Measurements from ENCODE around the gene TSPAN8.
"Not testable (repeated sequence)": the region's sequence is repeated elsewhere in the genome, so short reads cannot be mapped to it uniquely, and the experiment has no call there.

The TSPAN8 gene

GRCh38 chr12:71162832-71163763 is 5.3 kb upstream of the TSPAN8 start:
- no peak for DNase-seq

DNA sequence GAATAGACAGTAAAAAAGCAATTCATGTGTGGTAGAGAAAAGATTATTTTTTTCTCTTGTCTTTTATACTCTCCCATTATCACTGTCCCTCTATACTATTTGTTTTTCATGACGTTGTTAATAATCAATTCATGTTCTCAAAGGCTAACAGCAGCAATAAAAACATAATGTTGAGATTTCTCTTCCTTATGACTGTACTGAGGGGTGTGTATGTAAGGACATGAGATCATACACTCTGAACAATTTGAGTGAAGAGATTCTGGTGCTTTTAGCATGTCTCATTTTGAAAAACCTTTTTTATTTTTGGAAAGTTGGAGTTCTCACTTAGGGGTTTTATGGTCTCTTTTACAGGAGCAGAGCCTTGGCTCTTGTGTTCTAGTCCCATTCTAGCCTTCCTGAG is 3.8 kb upstream of the TSPAN8 start:
- DNase-seq, result no peak

- DNase-seq, result no peak
Measured at GRCh38 chr12:71160585-71160984, 2.8 kb upstream of the TSPAN8 start.

DNA sequence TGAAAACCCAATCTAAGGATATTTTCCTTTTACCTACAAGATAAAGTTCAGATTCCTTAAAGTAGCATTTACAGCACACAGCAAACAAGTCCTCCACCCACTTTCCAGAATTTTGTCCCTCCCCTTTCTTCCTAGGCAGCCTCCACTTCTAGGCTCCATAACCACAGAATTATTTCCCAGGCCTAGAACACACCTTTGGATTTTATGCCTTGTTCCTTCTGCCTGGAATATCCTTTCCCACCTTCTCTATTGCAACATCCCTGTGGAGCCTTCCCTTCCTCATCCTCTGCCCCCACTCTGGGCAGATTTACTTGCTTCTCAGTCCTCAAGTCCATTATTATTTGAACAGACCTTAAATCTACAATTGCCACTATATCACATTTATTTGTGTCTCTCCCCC is 2.1 kb upstream of the TSPAN8 start:
- no peak for DNase-seq

DNA sequence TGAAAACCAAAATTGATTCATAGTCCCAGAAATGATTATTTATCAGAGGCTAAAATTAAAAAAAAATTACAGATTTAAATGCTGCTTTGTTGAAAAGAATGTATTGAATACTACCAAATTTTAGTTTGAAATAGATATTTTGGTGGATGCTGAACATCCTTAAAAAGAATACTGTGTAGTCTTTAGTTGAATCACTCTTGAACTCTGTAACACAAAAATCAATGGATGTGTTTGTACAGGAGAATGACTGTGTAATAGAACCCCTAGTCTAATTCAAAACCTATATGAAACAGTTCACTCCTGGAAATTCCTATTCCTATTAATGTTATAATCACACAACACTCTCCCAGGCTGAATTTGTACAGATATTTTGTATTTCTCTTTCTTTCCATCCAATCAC is 1.5 kb upstream of the TSPAN8 start:
- DNase-seq, result no peak

- no peak for DNase-seq
Measured at GRCh38 chr12:71158361-71158882, 623 bp upstream of the TSPAN8 start.

GRCh38 chr12:71155225-71155624 is 2.6 kb downstream of the TSPAN8 start:
- no peak for DNase-seq

DNA sequence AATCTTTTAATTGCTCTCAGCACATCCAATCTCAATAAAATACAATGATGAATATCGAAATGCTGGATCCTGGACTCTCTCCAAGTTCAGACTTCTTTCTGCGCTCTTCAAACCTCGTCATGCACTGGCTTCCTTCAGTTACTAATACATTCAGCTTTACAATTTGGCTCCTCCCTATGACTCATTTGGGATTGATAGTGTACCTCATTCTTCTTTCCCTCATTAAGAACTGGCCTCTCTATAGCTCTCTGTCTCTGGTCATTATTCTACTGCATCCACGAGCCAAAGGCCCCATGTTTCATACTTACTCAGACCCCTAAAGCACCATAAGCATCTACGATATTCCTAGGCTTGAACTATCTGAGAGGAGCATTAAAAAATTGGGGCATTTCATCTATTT is 4.9 kb downstream of the TSPAN8 start:
- DNase-seq, result no peak

- not testable (repeated sequence) for DNase-seq
Measured at GRCh38 chr12:71150041-71150440, 7.8 kb downstream of the TSPAN8 start.

GRCh38 chr12:71144682-71145081 is 13.1 kb downstream of the TSPAN8 start:
- DNase-seq, result no peak

DNA sequence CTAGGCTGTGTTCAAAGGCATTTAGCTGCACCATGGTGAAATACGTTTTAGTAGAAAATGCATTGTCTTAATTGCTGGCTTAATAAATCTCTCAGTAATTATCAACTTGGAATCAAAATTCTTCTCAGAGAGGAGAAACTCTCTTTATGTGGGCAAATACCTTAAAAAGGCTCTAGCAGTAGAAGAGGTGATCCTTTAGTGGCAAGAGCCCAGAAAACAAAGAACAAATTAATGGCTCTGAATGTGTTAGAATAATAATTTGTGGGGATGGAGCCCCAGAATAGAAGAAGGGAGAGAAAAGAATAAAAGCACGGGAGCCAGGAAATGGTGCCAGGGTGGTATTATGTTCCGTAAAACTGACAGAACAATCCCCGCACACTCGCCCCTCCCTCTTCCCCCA is 14.8 kb downstream of the TSPAN8 start:
- DNase-seq, result no peak

DNA sequence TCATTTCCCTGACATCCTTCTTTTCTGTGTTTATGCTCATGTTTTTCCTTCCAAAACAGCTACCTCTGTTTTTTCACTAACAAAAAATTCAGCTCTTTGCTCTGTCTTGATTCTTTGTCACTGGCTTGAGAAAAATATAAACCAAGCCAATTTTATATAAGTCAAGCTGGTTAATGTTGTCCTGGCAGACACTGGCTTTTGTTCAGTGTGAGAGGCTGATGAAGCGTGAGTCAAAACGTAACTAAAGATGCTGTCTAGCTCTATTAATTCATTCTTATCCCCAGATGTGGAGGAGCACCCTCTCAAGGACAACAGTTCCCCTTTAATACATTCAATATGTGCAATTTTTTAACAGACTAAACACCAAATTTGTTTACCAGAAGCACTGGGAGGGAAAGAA is 15.8 kb downstream of the TSPAN8 start:
- no peak for DNase-seq

GRCh38 chr12:71141378-71141926 is 16.3 kb downstream of the TSPAN8 start:
- no peak for DNase-seq

DNA sequence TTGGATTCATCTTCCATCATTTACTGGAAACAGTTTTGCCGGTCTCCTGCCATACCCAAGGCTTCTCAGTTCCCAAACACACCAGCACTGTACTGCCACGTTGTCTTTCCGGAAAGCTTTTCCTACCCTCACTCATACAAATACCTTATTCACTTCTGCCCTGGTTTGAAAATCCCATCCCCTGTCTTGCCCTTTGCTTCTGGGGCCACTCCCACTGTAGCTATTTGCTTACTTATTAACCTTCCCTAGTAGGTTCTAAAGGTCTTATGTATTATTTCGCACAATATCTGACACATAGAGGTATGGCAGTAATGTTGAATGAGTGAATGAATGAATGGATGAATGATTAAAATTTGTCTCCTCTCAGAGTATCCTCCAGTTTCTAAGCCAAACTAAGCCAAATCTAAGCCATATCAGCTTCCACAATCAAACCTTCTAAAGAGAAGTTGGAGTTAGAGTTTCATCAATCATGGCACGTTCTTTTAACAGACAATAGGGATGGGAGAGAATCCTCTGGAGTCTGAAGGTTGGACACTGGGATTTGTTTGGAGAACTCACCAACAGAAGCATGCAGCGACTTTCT is 18.6 kb downstream of the TSPAN8 start:
- DNase-seq, result no peak

DNA sequence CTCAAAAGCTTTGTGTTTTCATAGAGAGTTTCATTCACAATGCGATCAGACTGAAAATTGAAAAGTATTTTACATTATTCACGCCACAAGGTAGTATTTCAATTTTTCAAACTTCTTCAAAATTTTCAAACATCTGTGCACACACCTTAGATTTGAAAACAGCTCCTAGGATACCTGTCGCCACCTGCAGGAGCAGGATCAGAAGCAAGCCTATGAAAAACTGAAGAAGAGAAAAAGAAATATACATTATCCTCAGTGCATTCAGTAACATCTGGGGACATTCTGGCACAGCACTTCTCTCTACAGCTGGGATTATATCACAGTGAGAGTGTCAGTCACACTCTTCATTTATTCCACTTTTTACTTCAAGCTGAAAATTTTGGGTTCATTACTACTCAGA is 19.8 kb downstream of the TSPAN8 start:
- DNase-seq, result no peak

- DNase-seq, result no peak
Measured at GRCh38 chr12:71135812-71136176, 22.0 kb downstream of the TSPAN8 start.

DNA sequence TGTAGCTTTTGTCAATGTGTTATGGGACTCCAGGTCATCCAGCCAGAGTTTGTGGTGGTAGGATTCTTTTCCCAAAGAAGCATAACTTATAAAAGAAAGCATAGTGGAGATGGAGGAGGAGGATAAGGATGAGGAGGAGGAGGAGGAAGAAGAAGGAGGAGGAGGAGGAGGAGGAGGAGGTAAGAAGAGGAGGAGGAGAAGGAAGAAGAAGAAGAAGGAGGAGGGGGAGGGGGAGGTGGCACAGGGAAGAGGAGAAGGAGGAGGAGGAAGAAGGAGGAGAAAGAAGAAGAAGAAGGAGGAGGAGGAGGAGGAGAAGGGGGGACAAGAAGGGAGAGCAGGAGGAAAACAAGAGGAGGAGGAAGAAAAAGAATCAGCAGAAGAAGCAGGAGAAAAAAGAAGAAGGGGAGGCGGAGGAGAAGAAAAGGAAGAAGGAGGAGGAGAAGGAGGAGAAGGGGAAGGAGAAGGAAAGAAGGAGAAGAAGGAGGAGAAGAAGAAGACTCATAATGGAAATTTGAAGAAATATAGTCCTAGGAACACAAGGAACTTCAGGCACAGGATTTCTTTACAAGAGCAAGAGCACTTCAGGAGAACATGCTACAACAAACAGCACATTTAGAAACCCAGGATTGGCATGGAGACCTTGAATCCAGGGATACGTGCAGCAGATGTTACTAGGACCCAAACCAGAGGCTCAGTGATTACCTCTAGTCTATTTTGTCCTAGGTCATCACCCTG is 22.6 kb downstream of the TSPAN8 start:
- no peak for DNase-seq

DNA sequence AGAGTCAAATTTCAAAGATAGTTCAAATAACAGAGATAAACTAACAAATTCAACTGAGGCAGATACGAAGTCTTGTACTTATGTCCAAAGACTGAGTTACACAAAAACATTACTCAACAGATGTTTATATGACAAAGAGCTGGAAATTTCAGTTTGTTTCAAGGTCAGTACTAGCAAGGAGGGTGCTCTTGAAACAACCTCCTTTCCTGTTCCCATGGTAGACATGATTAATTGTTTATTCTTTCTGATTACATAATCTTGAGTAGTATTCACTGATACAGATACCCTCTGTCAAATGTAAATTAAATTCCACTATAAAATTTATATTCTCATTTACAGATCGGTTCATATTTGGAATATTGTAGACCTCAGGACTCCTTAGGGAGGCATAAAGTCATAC is 23.4 kb downstream of the TSPAN8 start:
- no peak for DNase-seq

DNA sequence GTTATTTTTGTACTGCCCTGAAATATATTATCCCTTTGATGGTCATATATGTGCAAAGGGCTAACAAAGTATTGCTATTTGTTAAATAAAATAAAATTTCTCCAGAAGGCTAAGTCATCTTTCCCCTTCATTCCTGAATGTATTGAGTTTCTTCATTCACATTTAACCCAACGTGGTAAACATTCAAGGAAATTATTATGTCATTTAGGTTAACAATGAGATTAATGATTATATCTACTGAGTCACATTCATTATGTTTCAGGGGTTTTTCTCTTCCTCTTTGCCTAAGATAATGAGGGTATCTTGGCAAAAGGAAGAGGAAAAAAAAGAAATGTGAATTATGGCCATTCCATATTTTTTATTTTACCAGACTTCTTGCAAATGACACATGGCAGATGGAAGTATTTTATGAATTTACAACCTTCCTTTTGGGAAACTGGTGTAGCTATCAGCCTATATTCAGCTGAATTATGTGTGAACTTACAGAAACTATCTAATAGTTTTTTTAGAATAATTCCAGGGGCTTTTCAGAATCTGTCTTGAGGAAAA is 27.2 kb downstream of the TSPAN8 start:
- no peak for DNase-seq

DNA sequence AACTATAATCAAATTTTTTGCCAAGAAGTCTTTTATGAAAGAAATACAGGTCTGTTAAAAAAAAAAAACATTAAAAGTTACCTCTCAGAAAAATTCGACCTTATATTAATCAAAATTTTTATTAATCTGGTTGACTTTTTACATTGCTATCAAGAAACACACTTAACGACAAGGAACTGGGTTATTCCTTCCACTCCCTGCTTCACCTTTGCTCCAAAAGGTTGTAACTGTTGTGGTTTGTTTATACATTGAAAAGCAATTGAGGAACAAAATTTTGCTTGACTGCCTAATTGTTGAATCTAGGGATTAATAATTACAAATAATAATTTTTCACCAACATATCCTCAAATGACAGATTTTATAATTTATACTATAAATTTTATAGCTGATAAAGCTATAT is 28.4 kb downstream of the TSPAN8 start:
- DNase-seq, result no peak

DNA sequence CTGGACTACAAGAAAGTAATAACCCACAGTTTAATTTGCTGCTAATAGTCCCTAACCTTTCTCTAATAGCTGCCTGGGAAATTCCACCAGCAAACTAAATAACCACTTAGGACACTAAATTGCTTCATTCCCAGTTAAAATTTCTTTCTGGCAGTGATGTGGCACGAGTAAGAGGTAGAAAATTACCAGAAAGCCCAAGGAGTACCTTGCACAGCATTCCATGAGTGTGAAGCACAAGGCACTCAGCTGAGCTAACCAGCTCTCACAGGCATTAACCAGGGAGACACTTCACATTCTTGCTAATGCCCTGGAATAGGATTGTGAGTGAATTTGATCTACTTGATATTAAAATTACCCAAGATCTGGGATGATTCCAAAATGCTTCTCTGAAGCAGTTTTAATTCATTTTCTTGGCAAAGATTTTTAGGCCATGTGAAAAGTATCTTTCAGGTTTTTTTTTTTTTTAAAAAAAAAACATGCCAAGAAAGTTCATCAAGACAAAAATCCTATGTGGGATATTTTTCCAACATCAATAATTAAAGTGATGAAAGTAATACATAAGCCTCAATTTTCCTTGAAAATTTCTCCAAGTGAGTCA is 29.5 kb downstream of the TSPAN8 start:
- DNase-seq, result no peak

- DNase-seq, result no peak
Measured at GRCh38 chr12:71125949-71126348, 31.9 kb downstream of the TSPAN8 start.

DNA sequence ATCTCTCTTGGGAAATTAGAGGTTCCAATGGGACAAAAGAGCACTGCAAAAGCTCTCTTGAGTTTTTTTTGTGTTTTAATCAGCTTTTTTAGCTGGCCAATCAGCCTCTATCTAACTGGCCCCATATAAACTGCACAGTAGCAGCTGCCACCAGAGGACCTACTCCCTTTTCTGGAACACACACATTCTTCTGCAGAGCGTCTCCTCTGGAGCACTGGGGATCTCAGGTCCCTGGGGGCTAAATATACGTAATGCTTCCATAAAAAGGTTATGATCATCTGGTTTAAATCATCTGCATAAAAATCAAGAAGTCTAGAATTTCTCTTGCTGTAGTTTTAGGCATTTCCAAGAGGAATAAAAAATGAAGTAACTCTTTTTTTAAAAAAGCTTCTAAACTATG is 32.3 kb downstream of the TSPAN8 start:
- no peak for DNase-seq
